HT1080 (cell line): Measurements from ENCODE around the gene IL17C. TPM values are rescaled to one million over a fixed set of nuclear protein-coding genes. Genes with fewer than 3 reads are reported as not detected.

Experiments
- DNase-seq: peaks from one replicate; pipeline ENCODE4 v3.0.0-alpha.2; 2015; ENCODE audit warnings: low read depth
- polyA plus RNA-seq, 2 experiments: library from polyadenylated mRNA; depleted of rRNA; stranded (reverse); fragments of >200 nt; gene quantifications; 2 replicates each; pipeline ENCODE4 v1.2.3, GENCODE V29; 2015
- total RNA-seq: library from RNA; depleted of rRNA; stranded (reverse); fragments of >200 nt; shearing (Covaris generic); gene quantifications from 2 replicates; pipeline ENCODE4 v1.2.3, GENCODE V29; 2014; rRNA removed

The IL17C gene, protein sequence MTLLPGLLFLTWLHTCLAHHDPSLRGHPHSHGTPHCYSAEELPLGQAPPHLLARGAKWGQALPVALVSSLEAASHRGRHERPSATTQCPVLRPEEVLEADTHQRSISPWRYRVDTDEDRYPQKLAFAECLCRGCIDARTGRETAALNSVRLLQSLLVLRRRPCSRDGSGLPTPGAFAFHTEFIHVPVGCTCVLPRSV
- not detected in 2 replicates for total RNA-seq
- not detected in 2 replicates for polyA plus RNA-seq (2015; cell fraction: cytosol; rRNA removed)
- not detected in 2 replicates for polyA plus RNA-seq (2015; cell fraction: nucleus; rRNA removed)

DNA sequence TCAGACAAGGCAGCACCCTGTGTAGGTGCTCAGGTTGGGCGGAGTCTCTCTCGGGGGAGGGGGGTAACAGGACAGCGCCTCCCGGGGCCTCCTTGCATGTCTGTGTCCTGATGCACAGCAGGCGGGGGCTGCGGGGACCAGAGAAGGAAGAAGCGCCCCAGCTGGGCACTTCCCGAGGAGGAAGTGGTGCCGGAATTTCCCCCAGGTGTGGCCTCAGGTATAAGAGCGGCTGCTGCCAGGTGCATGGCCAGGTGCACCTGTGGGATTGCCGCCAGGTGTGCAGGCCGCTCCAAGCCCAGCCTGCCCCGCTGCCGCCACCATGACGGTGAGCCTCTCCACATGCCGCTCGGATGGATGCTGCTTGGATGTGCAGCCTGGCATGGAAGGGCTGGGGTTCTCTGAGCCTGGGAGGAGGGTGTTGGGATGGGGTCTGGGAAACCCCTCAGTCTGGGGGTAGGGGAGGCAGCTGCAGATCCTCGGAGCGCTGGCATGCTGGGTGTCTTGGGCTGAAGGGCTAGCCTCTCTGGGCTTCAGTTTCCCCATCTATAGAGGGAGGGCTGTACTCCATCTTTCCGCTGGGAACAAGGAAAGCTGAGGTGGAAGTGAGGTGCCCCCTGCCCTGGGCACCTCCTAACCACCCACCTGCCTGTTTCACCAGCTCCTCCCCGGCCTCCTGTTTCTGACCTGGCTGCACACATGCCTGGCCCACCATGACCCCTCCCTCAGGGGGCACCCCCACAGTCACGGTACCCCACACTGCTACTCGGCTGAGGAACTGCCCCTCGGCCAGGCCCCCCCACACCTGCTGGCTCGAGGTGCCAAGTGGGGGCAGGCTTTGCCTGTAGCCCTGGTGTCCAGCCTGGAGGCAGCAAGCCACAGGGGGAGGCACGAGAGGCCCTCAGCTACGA lies at the start of gene IL17C:
IL17C (plus strand) TSS at position 250 of the 908 bp plus-strand sequence; CDS start at position 320, 70 bp downstream.
- no peak for DNase-seq

DNA sequence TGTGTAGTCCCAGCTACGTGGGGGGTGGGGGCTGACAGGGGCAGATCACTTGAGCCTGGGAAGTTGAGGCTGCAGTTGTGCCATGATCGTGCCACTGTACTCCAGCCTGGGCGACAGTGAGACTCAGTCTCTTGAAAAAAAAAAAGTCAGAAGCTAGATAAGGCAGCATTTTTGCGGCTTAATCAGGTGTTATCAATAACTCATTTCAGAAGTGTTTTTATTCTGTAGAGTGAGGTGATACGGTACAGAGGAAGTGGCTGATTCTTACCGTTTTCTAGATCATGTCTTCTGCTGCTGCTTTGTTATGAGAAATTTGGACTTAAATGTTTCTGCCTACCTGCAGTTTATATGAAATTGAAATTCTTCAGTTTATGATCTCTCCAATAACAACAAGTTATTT lies 49.6 kb upstream of the IL17C start:
- DNase-seq, result no peak

DNA sequence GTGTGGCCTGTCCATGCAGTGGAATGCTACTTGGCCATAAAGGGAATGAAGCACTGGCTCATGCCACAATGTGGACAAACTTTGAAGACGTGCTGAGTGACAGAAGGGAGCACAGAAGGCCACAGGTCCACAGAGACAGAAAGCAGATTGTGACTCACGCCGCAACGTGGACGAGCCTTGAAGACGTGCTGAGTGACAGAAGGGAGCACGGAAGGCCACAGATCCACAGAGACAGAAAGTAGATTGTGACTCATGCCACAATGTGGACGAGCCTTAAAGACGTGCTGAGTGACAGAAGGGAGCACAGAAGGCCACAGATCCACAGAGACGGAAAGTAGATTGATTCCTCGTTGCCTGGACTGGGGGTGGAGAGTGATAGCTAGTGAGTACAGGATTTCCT lies 48.9 kb upstream of the IL17C start:
- no peak for DNase-seq

DNA sequence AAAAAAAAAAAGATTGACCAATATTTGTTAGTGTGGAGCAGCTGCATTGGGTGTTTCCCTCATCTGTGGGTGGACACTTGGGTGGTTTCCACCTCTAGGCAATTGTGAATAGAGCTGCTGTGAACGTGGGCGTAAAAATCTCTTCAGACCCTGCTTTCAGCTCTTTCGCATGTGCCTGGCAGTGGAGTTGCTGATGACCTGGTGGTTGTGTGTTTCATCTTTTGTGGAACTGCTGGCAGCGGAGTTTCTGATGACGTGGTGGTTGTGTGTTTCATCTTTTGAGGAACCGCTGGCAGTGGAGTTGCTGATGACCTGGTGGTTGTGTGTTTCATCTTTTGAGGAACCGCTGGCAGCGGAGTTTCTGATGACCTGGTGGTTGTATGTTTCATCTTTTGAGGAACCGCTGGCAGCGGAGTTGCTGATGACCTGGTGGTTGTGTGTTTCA lies 46.8 kb upstream of the IL17C start:
- no peak for DNase-seq

DNA sequence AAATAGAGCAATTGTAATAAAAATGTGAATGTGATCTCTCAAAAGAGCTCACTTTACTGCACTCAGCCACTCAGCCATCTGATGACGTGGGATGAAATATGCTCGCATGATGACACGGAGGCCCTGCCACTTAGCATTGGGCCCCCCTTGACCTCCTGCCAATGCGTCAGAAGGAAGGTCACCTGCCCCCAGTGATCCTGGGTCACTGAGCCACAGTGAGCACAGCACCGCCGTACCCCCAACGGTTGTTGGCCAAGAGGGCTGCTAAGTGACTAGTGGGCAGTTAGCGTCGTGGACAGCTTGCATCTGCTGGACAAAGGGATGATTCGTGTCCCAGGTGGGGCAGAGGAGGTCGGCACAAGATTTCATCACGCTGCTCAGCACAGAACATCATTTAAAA lies 45.3 kb upstream of the IL17C start:
- DNase-seq, result no peak

DNA sequence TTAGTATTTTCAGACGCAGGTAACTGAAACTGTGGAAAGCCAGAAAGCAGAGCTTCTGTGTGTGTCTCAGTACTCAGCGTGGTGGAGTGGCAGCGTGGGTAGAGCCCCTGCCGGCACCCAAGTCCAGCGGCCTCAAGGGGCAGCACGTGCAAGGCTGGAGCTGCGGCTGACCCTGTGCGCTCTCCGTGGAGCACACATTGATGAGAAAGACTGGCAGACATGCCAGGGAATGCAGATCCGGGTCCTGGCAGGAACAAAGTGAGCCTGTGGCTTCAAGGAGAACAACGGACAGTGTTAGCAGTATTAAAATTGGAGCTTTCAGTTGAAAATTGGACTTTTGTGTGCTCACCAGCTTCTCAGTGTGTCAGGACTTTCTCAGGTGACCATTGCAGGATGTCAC lies 44.9 kb upstream of the IL17C start:
- no peak for DNase-seq

DNA sequence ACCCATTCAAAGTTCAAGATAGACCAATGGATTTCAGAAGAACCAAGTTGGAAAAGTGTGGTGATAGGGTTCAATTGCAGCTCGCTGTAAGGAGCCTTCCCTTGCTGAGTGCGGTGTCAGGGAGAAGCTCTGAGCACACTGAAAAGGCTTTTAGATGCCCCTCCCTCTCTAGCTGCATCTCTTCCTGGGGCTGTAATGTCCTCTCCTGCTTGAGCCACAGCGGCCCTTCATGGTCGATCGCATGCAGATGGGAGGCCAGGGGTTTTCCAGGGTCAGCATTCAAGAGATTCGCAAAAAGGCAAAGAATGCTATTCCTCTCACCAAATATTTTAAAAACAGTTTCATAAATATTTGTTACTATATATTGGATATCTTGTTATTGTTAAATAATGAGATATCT lies 44.5 kb upstream of the IL17C start:
- DNase-seq, result no peak

DNA sequence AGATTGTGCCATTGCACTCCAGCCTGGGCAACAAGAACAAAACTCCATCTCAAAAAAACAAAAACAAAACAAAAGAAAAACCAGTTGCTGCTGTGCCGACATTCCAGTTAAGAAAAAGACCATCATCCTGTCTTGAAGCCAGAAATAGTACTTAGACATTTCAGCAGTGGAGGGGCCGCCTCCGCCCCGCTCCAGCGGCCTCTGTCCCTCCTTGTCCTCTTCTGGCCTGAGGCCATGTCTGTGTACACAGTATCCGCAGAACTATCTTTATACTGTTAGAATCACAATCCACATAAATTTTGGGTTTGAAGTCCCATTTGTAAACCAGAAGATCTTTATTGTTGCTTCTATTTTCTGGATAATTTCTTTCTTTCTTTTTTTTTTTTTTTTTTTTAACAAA lies 43.3 kb upstream of the IL17C start:
- DNase-seq, result no peak

DNA sequence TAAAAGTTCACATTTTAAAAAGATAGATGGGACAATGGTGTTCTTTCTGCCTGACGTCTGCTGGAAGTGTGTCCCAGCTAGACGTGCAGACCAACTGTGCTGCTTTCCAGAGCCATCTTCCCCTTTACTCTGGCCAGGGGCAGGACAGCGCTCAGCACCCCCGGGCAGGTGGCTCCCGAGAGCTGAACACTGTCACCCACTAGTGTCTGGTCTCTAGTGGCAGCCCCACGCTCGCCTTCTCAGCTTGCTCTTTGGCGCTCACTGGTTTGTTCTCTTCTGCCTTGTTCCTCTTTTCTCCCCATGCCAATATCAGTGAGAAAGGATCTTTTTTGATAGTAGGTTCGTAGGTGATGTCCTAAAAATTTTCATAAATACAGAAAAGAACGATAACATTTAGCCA lies 42.5 kb upstream of the IL17C start:
- no peak for DNase-seq

DNA sequence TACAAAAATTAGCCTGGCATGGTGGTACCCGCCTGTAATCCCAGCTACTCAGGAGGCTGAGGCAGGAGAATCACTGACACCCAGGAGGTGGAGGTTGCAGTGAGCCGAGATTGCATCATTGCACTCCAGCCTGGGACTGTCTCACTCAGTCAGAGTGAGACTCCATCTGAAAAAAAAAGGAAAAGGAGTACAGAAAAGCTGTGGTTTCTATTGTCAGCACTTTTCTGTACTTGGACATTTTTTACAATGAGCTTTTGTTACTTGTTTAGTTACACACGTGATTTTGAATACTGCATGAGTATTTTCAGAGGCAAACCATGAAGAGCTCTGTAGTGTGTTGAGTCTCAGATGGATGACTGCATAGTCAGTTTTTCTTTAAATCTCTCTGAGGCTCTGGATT lies 41.9 kb upstream of the IL17C start:
- peak; percentile 56 for DNase-seq

DNA sequence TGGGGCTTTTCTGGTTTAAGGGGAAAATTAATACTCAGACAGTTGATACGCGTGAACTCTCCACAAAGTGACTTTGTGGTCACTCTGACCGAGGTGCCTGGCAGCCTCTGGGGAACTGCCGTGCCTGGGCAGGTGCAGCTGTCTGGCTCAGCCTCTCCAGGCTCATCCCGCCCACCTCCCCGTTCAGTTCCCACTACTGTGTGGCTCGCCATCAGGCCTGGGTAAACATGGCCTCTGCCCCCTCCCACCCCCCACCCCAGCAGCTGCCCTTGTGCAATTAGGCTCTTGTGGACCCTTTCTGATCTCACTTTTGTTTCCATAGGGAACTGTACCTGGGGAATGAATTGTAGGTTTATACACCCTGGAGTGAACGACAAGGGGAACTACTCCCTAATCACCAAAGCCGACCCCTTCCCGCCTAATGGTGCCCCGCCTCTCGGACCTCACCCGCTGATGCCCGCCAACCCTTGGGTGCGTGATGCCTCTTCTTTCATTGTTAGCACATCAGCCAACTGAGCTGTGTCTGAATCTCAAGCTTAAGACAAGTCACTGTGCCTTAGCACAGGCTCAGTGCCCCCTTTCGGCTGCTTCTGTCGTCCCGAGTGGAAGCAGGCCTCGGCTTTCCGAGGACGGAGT lies 40.4 kb upstream of the IL17C start:
- no peak for DNase-seq

DNA sequence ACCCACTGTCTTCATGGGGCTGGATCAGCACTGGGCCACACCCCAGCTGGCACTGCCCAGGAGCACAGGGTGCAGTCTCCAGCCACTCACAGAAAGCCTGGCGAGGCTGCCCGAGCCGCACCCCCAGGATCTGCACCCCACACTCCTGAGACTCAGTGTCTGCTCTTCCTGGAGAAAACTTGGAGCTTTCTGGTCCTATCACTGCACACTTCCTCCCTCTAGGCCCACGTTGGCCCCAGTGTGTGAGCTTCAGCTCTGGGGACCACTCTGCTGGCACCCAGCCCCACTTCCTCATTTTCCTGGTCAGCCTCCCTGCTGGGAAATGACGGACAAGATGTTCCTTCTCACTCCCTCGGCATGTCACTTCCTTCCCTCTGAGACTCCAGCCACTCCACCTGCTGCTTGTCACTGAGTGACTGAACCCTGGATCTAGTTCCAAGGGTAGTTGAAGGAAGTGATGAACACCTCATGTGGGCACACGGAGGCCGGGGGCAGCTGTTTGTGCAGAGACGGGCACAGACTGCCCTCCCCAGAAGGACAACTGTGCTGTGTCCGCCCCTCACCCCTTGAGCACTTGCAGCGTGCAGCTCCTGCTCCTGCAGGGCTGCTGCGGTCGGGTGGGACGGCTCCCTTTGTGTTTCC lies 39.2 kb upstream of the IL17C start:
- no peak for DNase-seq

DNA sequence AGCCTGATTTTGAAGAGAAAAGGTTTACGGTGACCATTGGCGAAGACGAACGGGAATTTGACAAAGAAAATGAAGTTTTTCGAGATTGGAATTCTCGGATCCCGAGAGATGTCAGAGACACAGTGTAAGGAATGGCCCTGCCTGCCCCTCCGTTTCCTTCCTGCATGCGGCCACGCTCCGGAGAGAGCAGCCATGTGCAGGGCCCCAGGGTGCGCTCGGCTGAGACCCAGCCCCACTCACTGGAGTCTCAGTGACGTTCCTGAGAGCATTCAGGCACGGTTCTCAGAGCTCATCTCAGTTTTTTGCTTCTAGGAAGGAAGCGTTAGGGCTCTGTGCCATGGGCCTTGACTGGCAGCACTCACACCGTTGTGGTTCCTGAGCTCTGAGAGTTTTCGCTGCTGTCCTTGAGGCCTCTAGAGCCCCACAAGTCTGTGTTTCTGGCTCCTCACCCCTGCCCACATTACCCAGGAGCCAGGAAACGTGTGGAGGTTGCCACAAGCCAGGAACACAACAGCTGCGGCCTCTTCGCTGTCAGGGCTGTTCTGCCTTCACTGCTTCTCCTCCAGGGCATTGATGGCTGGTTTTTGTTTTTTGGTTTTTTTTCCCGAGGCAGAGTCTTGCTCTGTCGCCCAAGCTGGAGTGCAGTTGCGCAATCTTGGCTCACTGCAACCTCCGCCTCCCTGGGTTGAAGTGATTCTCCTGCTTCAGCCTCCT lies 38.4 kb upstream of the IL17C start:
- no peak for DNase-seq

DNA sequence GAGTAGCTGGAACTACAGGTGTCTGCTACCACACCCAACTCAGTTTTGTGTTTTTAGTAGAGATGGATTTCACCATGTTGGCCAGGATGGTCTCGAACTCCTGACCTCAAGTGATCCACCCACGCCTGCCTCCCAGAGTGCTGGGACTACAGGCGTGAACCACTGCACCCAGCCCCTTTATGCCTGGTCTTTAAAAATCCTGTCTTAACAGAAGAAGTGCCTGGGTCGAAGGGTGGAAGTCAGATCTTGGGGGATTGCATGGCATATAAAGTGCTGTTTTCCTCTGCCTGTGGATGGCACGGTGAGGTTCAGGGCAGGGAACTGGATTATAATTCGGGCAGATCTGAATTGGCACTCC lies 37.9 kb upstream of the IL17C start:
- no peak for DNase-seq

DNA sequence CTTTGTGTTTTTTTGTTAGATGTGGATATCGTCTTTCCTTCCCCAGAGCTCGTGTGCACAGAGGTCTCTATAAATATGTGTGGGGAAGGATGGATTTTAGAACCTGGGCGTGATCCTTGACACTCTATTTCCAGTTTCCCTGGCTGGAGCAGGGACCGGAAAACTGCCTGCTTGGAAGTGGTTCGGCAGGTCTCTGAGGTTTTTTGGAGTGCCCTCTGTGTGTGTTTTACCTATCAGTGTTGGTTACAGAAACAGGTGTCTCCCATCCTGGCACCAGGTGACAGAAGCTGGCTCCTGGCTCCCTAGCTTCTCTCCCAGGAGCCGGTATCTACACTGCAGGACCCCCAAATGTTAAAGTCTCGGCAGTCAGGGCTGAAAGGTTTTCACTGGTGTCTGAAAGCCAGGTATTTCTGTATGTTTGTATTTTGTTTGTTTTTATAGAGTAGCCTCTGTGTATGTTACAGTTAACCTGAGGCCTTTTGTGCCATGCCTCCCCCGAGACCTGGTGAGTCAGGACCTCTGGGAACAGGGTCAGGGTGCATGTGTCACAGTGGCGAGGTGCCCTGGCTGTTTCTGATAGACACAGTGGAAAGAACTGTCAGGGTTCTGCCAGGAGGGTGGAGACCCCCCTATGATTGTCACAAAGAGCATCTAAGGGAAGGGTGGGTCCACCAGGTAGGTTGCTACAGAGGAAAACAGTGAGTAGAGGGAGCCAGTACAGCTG lies 36.9 kb upstream of the IL17C start:
- no peak for DNase-seq

DNA sequence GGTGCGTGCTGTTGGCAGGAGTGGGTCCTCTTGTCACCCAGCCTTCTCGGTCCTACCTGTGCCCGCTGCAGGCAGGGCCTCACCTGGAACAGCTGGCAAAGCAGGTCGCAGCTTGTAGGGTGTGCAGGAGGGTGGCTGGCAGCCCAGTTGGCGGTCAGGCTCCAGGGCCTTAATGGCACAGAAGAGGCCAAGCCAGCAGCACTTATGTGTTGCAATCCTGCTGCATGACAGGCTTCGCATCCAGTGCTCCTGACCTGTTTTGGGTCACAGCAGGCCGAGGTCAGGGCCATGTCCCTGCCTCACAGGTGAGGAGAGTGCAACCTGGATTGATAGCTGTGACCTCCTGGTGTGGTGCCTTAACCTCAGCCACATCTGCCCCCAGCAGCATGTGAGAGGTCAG lies 36.3 kb upstream of the IL17C start:
- no peak for DNase-seq

DNA sequence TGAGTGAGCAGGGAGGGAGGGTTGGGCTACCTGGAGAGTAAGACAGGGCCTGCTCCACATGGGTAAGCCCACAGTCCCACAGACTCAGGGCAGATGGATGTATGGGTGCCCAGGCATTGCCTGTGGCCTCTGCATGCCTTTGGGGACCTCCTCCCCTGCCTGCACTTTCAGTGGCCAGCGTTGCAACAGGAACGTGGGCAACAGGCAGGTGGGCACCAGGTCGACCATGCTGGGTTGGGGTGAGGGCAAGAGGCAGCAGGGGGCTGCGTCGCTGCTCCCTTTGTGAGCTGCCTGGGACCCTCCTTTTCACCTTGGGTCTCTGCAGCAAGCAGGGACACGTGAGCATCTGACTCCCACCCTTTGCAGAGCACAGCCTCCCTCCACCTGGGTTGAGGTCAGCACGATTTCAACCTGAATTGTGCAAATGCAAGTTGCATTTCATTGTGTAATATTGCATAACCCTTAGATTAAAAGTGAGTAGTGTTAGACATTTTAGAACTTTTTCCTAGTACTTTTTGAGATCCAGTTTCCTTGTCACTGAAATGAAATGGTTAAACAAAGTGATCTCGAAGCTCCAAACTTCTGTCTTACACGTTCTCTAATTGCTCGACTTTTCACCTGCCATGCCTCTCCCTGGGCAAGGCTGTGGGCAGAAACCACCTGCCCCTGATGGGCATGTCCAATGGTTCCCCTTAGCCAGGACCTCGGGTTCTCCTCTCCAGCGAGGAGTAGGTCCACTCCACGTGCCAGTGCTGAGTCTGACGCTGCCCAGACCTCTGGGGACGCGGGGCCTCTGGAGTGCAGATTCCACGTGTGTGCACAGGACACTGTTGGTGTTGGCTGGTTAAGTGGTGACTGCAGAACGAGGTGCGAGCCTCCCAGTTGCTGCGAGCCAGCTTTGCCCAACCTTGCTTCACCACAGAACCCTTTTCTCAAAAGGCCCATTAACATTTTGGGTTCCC lies 32.9 kb upstream of the IL17C start:
- no peak for DNase-seq

DNA sequence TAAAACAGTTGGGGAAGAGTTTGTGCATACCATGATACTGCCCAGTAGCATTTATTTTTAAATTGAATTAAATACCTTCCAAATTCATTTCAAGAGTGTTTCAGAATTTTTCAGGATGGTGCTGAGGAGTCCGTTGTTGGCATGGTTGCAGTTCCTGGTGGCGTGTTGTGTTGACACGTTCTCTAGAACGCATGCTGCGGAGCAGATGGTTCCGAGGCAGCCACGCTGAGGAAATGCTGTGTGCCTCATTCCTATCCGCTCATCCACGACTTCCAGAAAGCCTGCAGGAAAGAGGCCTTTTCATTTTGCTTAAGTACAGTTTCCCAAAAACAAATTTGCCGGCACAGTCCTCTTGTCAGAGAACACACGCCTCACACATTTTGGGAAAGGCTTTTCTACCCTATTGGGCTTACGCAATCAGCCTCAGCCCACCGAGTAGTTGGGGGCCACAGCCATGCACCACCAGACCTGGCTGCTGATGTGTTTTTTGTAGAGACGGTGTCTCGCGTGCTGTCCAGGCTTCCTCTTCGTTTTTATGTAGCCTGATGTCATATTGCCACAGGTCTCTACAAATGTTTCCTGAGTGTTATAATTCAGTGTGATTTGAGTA lies 32.1 kb upstream of the IL17C start:
- DNase-seq, result no peak

DNA sequence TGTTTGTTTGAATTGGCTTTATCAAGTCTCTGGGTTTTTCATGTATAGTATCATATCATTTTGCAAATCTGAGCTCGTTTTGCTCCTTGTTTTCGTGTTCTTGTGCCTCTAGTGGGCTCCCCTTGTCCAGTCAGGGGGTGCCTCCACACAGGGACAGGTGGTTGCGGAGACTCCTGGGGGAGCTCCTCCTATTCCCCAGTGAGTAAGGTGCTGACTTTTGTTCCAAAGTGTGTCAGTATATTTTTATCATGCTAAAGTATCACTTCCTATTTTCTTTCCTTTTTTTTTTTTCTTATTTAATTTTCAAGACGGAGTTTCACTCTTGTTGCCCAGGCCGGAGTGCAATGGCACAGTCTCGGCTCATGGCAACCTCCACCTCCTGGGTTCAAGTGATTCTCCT lies 30.3 kb upstream of the IL17C start:
- no peak for DNase-seq
